Stimulated activated CD4-positive, alpha-beta T cell treated with anti-CD3 and anti-CD28 coated beads, Interleukin-4, amount 100 ng/mL, for 48 hours (primary cell): ENCODE data around the gene UBE2E1.

Experiments
- DNase-seq, 2 donors: peaks; one replicate each; pipeline ENCODE4 v3.0.0-alpha.2; 2020; ENCODE audit warnings: low read depth in 2 of 2

UBE2E1 gene

GRCh38 chr3:23820888-23821287, 15.1 kb downstream of the UBE2E1 start:
- no peak for DNase-seq

GRCh38 chr3:23821858-23822257, 16.1 kb downstream of the UBE2E1 start:
- no peak for DNase-seq

GRCh38 chr3:23822559-23822958, 16.8 kb downstream of the UBE2E1 start:
- DNase-seq, result no peak

- DNase-seq, result no peak
Measured at GRCh38 chr3:23823620-23824019, 17.9 kb downstream of the UBE2E1 start.

GRCh38 chr3:23824699-23825444, 19.1 kb downstream of the UBE2E1 start:
- DNase-seq, result no peak

- no peak for DNase-seq
Measured at GRCh38 chr3:23825802-23826201, 20.0 kb downstream of the UBE2E1 start.

GRCh38 chr3:23826382-23827064, 20.8 kb downstream of the UBE2E1 start:
- no peak for DNase-seq

- no peak for DNase-seq
Measured at GRCh38 chr3:23829242-23829934, 23.6 kb downstream of the UBE2E1 start.

- no peak for DNase-seq
Measured at GRCh38 chr3:23830869-23831484, 25.2 kb downstream of the UBE2E1 start.

GRCh38 chr3:23831517-23832394, 26.0 kb downstream of the UBE2E1 start:
- no peak for DNase-seq

- DNase-seq, result no peak
Measured at GRCh38 chr3:23832523-23832922, 26.8 kb downstream of the UBE2E1 start.

GRCh38 chr3:23834082-23834870, 28.5 kb downstream of the UBE2E1 start:
- no peak for DNase-seq

GRCh38 chr3:23835087-23835486, 29.3 kb downstream of the UBE2E1 start:
- DNase-seq, result no peak

- DNase-seq, result no peak
Measured at GRCh38 chr3:23835802-23836201, 30.0 kb downstream of the UBE2E1 start.

GRCh38 chr3:23836536-23837230, 30.9 kb downstream of the UBE2E1 start:
- no peak for DNase-seq

- no peak for DNase-seq
Measured at GRCh38 chr3:23837286-23837685, 31.5 kb downstream of the UBE2E1 start.

GRCh38 chr3:23837691-23838090, 31.9 kb downstream of the UBE2E1 start:
- DNase-seq, result no peak

- DNase-seq, result no peak
Measured at GRCh38 chr3:23840521-23840920, 34.8 kb downstream of the UBE2E1 start.

- no peak for DNase-seq
Measured at GRCh38 chr3:23843869-23844268, 38.1 kb downstream of the UBE2E1 start.
